GM18511 (cell line): Measurements from ENCODE around the gene TH.

Experiments
- ATAC-seq: cut with Tn5 transposase; IDR thresholded peaks from one replicate; pipeline ENCODE4 v1.9.1; 2021; ENCODE audit warnings: mild to moderate bottlenecking, moderate library complexity; ENCODE audit not compliant: unreplicated experiment

Gene TH

GRCh38 chr11:2171591-2172003 lies at the start of gene TH:
Gene TH (minus strand): TSS chr11:2171815. CDS start chr11:2171786, 29 bp downstream.
- ATAC-seq, result no peak

GRCh38 chr11:2221024-2221423 lies 49.4 kb upstream of the TH start:
- no peak for ATAC-seq

GRCh38 chr11:2220173-2220771 lies 48.7 kb upstream of the TH start:
- ATAC-seq, result no peak

- no peak for ATAC-seq
These were observed 47.9 kb upstream of the TH start for GRCh38 chr11:2219318-2220017.

GRCh38 chr11:2218031-2218633 lies 46.5 kb upstream of the TH start:
- no peak for ATAC-seq

- ATAC-seq, result no peak
These were observed 45.8 kb upstream of the TH start for GRCh38 chr11:2217211-2218030.

GRCh38 chr11:2216400-2217064 lies 44.9 kb upstream of the TH start:
- no peak for ATAC-seq

GRCh38 chr11:2215561-2216399 lies 44.2 kb upstream of the TH start:
- ATAC-seq, result no peak

- no peak for ATAC-seq
These were observed 43.6 kb upstream of the TH start for GRCh38 chr11:2215230-2215560.

GRCh38 chr11:2214527-2215229 lies 43.1 kb upstream of the TH start:
- ATAC-seq, result no peak

GRCh38 chr11:2213890-2214526 lies 42.4 kb upstream of the TH start:
- no peak for ATAC-seq

- ATAC-seq, result no peak
These were observed 41.8 kb upstream of the TH start for GRCh38 chr11:2213384-2213842.

GRCh38 chr11:2212411-2213251 lies 41.0 kb upstream of the TH start:
- no peak for ATAC-seq

- ATAC-seq, result no peak
These were observed 39.7 kb upstream of the TH start for GRCh38 chr11:2211113-2211971.

GRCh38 chr11:2210366-2211112 lies 38.9 kb upstream of the TH start:
- ATAC-seq, result no peak

GRCh38 chr11:2209900-2210321 lies 38.3 kb upstream of the TH start:
- ATAC-seq, result no peak
